Spleen (tissue), 11 donors: Measurements from ENCODE around the gene KCNQ1. TPM values are rescaled to one million over a fixed set of nuclear protein-coding genes. Genes with fewer than 3 reads are reported as not detected.

Experiments
- DNase-seq: peaks from one replicate; pipeline ENCODE4 v3.0.0-alpha.2; 2020
- H3K27ac ChIP-seq, 8 donors: fragments of 200-600 bp; sonication (generic) in 7 of 8; 1 replicate in 4 of 8; 2 replicates in 4 of 8; pipeline versions ENCODE4 v1.5.0 to v1.8.0; 2016 to 2021; ENCODE audit warnings: inconsistent platforms in 4 of 8, mild to moderate bottlenecking in 4 of 8, moderate library complexity in 1 of 8
- H3K27me3 ChIP-seq, 7 donors: fragments of 200-600 bp; sonication (generic) in 6 of 7; replicated peaks in 1 of 7; 1 replicate in 4 of 7; 2 replicates in 3 of 7; pipeline versions ENCODE4 v1.5.0 to v1.8.0; 2016 to 2021; ENCODE audit warnings: inconsistent platforms in 3 of 7, mild to moderate bottlenecking in 1 of 7
- H3K36me3 ChIP-seq, 6 donors: fragments of 200-600 bp; sonication (generic) in 5 of 6; 1 replicate in 4 of 6; 2 replicates in 2 of 6; pipeline versions ENCODE4 v1.5.0 to v1.8.0; 2016 to 2021; ENCODE audit warnings: inconsistent platforms in 2 of 6
- H3K4me1 ChIP-seq, 6 donors: fragments of 200-600 bp; sonication (generic) in 5 of 6; 1 replicate in 3 of 6; 2 replicates in 3 of 6; pipeline versions ENCODE4 v1.5.0 to v1.8.0; 2016 to 2021; ENCODE audit warnings: inconsistent platforms in 3 of 6
- H3K4me3 ChIP-seq, 8 donors: fragments of 200-600 bp; sonication (generic) in 7 of 8; 1 replicate in 4 of 8; 2 replicates in 4 of 8; pipeline versions ENCODE4 v1.5.0 to v1.8.0; 2016 to 2021; ENCODE audit warnings: inconsistent platforms in 4 of 8, mild to moderate bottlenecking in 4 of 8, moderate library complexity in 2 of 8
- H3K9me3 ChIP-seq, 8 donors: fragments of 200-600 bp; sonication (generic) in 7 of 8; 1 replicate in 4 of 8; 2 replicates in 4 of 8; pipeline versions ENCODE4 v1.5.0 to v1.8.0; 2016 to 2021; ENCODE audit warnings: inconsistent platforms in 4 of 8
- POLR2A ChIP-seq, 3 donors: fragments of 450-650 bp; IDR thresholded peaks; one replicate each; pipeline ENCODE4 v1.5.1; 2017; ENCODE audit warnings: antibody characterized with exemption in 3 of 3, mild to moderate bottlenecking in 1 of 3
- POLR2AphosphoS5 ChIP-seq, 3 donors: sonication (generic); formaldehyde crosslinking; IDR thresholded peaks; one replicate each; pipeline ENCODE4 v1.5.1; 2017; ENCODE audit warnings: antibody characterized with exemption in 3 of 3
- WGBS, 5 donors: extraction: QIAGEN DNeasy Blood & Tissue Kit in 3 of 5; methylation state at CpG; one replicate each; pipeline versions ENCODE4 v1.1.5 to v1.1.7; 2013 to 2018; 5-methylcytosine and 5-hydroxymethylcytosine counted together
- intact Hi-C: fragments of 100-400 bp; cut with DNase I; formaldehyde crosslinking; loops from one replicate; pipeline ENCODE4 v1.15.0; 2023; ENCODE audit warnings: low total_unique reads
- polyA plus RNA-seq, 3 donors: library from polyadenylated mRNA; stranded (reverse); fragments of 200-250 nt; gene quantifications; one replicate each; pipeline ENCODE4 v1.2.1, GENCODE V29; 2013
- total RNA-seq, 7 donors: library from RNA; depleted of rRNA in 3 of 7; stranded (reverse); fragments of >200 nt in 3 of 7; fragmentation: NEBNext Ultra II Directional in 4 of 7; extraction: Animal tissue kit (Norgen Biotek cat#: 25700) in 4 of 7; gene quantifications; one replicate each; pipeline versions ENCODE4 v1.1.0 to v1.2.1, GENCODE V29; 2016 to 2021
- TF ChIP-seq, protein P1 (sequence below), 11 experiments: fragments of 200-600 bp in 7 of 11; fragments of 450-650 bp in 4 of 11; sonication (generic) in 4 of 11; IDR thresholded peaks in 8 of 11; conservative IDR thresholded peaks in 3 of 11; 1 replicate in 7 of 11; 2 replicates in 4 of 11; pipeline versions ENCODE4 v1.4.0 to v1.8.0; 2016 to 2021; ENCODE audit warnings: antibody characterized with exemption in 11 of 11, inconsistent platforms in 4 of 11, mild to moderate bottlenecking in 1 of 11
- donor health status: healthy with polysubstance abuse.
- donor health status: DM: no; HTN: no; CAD: no; lungs with moderate emphysema.
- donor health status: DM: no; HTN: no; CAD: no.
- donor health status: Bipolar disorder and iron deficiency.
- donor health status: healthy.
- donor health status: DM: no; HTN: no; CAD: no.
- donor health status: DM: yes; HTN: yes; CAD: no.

Gene KCNQ1
- total and polyA plus RNA-seq, 10 donors, result 3.3 to 21.6 (median 13.5) TPM

DNA sequence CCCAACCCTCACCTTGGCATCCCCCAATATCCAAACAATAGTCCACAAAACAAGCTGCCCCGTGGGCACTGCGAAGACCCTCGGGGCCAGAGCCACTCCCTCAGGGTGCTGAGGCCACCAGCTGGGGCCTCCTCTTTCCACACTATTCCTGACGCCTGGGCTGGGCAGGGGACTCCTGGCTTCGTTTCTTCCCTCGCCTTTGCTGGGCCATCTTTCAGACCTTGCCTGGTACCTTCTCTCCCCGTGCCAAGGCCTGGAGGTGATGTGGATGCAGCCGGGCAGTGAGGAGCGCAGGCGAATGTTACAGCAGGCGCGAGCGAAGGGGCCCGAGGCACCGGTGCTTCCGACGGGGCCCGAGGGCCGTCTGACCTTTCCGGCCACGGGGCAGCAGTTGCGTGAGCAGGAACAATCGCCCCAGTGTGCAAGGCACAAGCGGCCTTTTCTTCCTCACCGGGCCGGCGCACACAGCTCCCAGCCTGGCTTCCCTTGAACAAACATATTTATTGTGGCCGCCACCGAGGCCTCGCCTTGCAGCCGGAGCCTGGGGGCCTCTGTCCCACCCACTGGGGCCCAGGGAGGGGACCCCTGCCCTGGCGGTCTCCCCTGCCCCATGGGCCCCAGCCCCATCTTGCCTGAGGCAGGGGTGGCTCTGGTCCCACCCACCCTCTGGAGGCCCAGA is 287.6 kb downstream of the KCNQ1 start:
- intact Hi-C loops, result no loop called here
- Histone ChIP-seq H3K9me3 (no peaks in the 10 kb centered on the region), H3K36me3 (no peaks in the 10 kb centered on the region), H3K4me1 (no peaks in the 10 kb centered on the region), H3K27ac (no peak overlapping the region), H3K4me3 (no peak overlapping the region), H3K27me3 (no peaks in the 10 kb centered on the region)
- DNase-seq, result no peak
- WGBS, 5 donors, result 90 to 95% (median 94%) methylated on average over 23 to 32 of the region's 32 CpGs
- no peak for TF ChIP-seq POLR2AphosphoS5 (IDR thresholded peaks at IDR 0.05)
- TF ChIP-seq POLR2A (IDR thresholded peaks at IDR 0.05), result no peak
- TF ChIP-seq, protein P1, sequence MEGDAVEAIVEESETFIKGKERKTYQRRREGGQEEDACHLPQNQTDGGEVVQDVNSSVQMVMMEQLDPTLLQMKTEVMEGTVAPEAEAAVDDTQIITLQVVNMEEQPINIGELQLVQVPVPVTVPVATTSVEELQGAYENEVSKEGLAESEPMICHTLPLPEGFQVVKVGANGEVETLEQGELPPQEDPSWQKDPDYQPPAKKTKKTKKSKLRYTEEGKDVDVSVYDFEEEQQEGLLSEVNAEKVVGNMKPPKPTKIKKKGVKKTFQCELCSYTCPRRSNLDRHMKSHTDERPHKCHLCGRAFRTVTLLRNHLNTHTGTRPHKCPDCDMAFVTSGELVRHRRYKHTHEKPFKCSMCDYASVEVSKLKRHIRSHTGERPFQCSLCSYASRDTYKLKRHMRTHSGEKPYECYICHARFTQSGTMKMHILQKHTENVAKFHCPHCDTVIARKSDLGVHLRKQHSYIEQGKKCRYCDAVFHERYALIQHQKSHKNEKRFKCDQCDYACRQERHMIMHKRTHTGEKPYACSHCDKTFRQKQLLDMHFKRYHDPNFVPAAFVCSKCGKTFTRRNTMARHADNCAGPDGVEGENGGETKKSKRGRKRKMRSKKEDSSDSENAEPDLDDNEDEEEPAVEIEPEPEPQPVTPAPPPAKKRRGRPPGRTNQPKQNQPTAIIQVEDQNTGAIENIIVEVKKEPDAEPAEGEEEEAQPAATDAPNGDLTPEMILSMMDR (IDR thresholded peaks at IDR 0.05 in 8 of 11, conservative IDR thresholded peaks at IDR 0.05 in 3 of 11), result no peak

DNA sequence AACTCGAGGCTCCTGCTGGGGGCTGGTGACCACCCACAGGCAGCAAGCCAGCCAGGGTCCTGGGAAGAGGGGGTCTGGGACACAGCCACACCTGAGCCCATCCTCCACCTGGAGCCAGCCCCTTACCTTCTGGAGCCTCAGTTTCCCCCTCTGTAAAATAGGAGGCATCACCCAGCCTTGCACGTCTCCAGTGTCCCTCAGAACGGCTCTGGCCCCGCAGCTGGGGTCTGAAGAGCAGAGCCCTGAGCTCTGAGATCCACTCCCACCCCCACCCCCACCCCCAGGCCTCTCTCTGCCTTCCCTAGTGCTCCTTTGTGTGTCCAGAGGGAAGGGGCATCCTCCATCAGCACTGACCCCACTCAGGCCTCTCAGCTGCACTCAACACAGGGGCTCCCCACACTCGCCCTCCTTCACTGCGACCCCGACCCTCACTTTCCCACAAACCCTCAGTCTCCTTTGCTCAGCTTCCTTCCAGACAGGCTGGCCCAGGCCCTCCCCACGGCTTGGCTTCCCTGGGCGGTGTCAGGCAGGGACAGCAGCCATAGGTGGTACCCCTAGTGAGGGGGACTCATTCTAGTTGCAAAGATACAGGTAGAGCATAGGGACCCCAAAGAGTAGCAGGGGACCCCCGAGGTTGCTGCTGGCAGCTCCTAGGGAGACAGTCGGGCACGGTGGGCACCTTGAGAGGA is 288.3 kb downstream of the KCNQ1 start:
- 78 to 93% (median 88%) methylated on average over 11 to 12 of the region's 12 CpGs for WGBS, 5 donors
- Histone ChIP-seq H3K27me3 (no peaks in the 10 kb centered on the region), H3K4me1 (no peaks in the 10 kb centered on the region), H3K36me3 (no peaks in the 10 kb centered on the region), H3K27ac (no peak overlapping the region), H3K9me3 (no peaks in the 10 kb centered on the region), H3K4me3 (no peak overlapping the region)
- TF ChIP-seq POLR2AphosphoS5 (IDR thresholded peaks at IDR 0.05), result no peak
- TF ChIP-seq, protein P1 (IDR thresholded peaks at IDR 0.05 in 8 of 11, conservative IDR thresholded peaks at IDR 0.05 in 3 of 11), result no peak
- no peak for TF ChIP-seq POLR2A (IDR thresholded peaks at IDR 0.05)
- no peak for DNase-seq
- intact Hi-C loops, result no loop called here

DNA sequence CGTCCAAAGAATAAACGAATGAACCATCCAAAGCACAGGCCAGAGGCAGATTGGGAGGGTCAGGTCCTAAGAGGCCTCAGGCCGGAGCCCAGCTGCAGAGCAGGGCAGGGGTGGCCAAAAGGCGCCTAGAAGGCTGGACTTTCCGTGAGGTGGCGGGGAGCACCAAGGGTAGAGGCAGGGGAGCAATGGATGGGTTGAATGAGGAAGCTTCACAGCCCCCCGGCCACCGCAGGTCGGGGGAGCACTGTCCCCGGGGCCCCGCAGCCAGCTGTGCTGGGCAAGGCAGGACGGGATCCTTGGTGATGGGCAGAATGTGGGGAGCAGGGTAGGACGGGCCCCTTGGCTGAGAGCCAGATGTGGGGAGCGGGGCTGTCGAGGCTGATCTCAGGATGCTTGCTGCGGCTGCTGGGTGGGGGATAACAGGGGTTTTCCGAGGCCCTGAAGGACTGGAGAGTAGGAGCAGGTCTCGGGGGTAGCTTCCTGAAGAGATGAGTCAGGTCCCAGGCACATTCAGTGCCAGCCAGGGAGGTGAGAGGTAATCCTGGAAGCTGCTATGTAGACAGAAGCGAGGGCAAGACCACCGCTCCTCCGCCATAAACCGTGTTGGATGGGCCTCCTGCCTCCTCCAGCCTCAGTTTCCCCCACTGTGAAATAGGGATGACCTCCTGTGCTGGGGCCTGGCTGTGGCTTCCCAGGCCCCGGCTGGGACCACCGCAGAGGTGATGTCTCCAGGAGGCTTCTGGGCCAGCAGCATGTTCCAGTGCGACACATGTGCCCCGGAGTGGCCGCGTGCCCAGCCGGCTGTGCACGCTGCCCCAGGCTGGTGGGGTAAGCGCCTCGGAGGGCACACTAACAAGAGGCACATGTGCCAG is 289.6 kb downstream of the KCNQ1 start:
- Histone ChIP-seq H3K4me1 (no peaks in the 10 kb centered on the region), H3K9me3 (no peaks in the 10 kb centered on the region), H3K36me3 (no peaks in the 10 kb centered on the region), H3K27ac (no peak overlapping the region), H3K4me3 (no peak overlapping the region), H3K27me3 (no peaks in the 10 kb centered on the region)
- DNase-seq, result no peak
- WGBS, 5 donors, result 81 to 92% (median 87%) methylated on average over 18 to 32 of the region's 32 CpGs
- TF ChIP-seq POLR2A (IDR thresholded peaks at IDR 0.05), result no peak
- TF ChIP-seq, protein P1 (IDR thresholded peaks at IDR 0.05 in 8 of 11, conservative IDR thresholded peaks at IDR 0.05 in 3 of 11), result no peak
- no peak for TF ChIP-seq POLR2AphosphoS5 (IDR thresholded peaks at IDR 0.05)
- intact Hi-C loops, result no loop called here
